K562 (cell line): ENCODE results near the gene PRDX2. TPM values are rescaled to one million over a fixed set of nuclear protein-coding genes. Genes with fewer than 3 reads are reported as not detected.
"Not testable (repeated sequence)": the region's sequence is repeated elsewhere in the genome, so short reads cannot be mapped to it uniquely, and the experiment has no call there.

Source experiments
- ATAC-seq: fragments of 200-7000 bp; cut with Tn5 transposase; 3 replicates; pipeline ENCODE4 v1.9.1; 2020; ENCODE audit warnings: moderate library complexity
- BruUV-seq: library from RNA; stranded (reverse); fragments of 400-500 nt; replicated peaks from 2 replicates; lab custom pipeline; 2021; lab: Mats Ljungman, UMichigan
- CTCF ChIA-PET: fragments of 300-600 bp; formaldehyde crosslinking; extraction: SDS; loops from one replicate; lab custom pipeline; 2021; ENCODE audit warnings: low intra/inter-chr PET ratio; lab: Yijun Ruan, JAX
- POLR2A ChIA-PET: fragments of 300-600, 350-650 bp; sonication (Branson Sonifier 250); formaldehyde crosslinking; extraction: SDS; loops from one replicate; lab custom pipeline; 2021; ENCODE audit warnings: antibody characterized with exemption, inconsistent platforms; lab: Yijun Ruan, JAX
- DNase-seq, 4 experiments: peaks; one replicate each; pipeline versions ENCODE4 v3.0.0 to v3.0.0-alpha.2; 2011 to 2018; ENCODE audit warnings: low spot score in 3 of 4, mixed read lengths in 3 of 4; ENCODE audit errors: extremely low read depth in 1 of 4
- FAIRE-seq: peaks from 2 replicates; lab custom pipeline; 2011; peaks lifted over from hg19 to GRCh38; lab: Jason Lieb, UNC
- H2AFZ ChIP-seq: 2 replicates; pipeline ENCODE4 v1.6.0; 2011; ENCODE audit warnings: low read depth, low read length, control low read depth, inconsistent platforms
- H3K27ac ChIP-seq: fragments of 200-600 bp; 3 replicates; pipeline ENCODE4 v1.8.0; 2011; ENCODE audit warnings: low read depth, mild to moderate bottlenecking, control low read depth, inconsistent platforms, low read length, moderate library complexity, mixed read lengths; ENCODE audit errors: extremely low read depth
- H3K27me3 ChIP-seq, 2 experiments: fragments of 300-600 bp in 1 of 2; 2 replicates in 1 of 2; 3 replicates in 1 of 2; pipeline versions ENCODE4 v1.6.0 to v1.8.0; 2011; ENCODE audit warnings: inconsistent platforms in 2 of 2, low read length in 2 of 2, mild to moderate bottlenecking in 1 of 2, mixed read lengths in 1 of 2, moderate library complexity in 1 of 2; ENCODE audit not compliant: control insufficient read depth in 2 of 2, insufficient read depth in 2 of 2
- H3K36me3 ChIP-seq: fragments of 300-600 bp; 3 replicates; pipeline ENCODE4 v1.8.0; 2011; ENCODE audit warnings: mild to moderate bottlenecking, low read length, inconsistent platforms; ENCODE audit not compliant: control insufficient read depth, insufficient read depth
- H3K4me1 ChIP-seq, 2 experiments: fragments of 200-600 bp in 1 of 2; replicated peaks in 1 of 2; 2 replicates in 1 of 2; 3 replicates in 1 of 2; pipeline versions ENCODE4 v1.5.1 to v1.8.0; 2011; ENCODE audit warnings: inconsistent platforms in 2 of 2, low read length in 2 of 2, mild to moderate bottlenecking in 1 of 2, mixed read lengths in 1 of 2, moderate library complexity in 1 of 2; ENCODE audit not compliant: control insufficient read depth in 2 of 2, insufficient read depth in 2 of 2
- H3K4me2 ChIP-seq: 2 replicates; pipeline ENCODE4 v1.6.1; 2011; ENCODE audit warnings: low read length, control low read depth, inconsistent platforms, mixed read lengths; ENCODE audit not compliant: insufficient read depth
- H3K4me3 ChIP-seq: fragments of 200-600 bp; sonication (generic), shearing (Covaris generic); 2 replicates; pipeline ENCODE4 v1.5.1; 2016; ENCODE audit warnings: control low read depth, inconsistent platforms
- H3K79me2 ChIP-seq: fragments of 200-600 bp; 3 replicates; pipeline ENCODE4 v1.8.0; 2011; ENCODE audit warnings: low read length, inconsistent platforms; ENCODE audit not compliant: control insufficient read depth, insufficient read depth
- H3K9ac ChIP-seq, 2 experiments: 2 replicates each; pipeline versions ENCODE4 v1.6.0 to v1.6.1; 2011; ENCODE audit warnings: low read depth in 2 of 2, low read length in 2 of 2, control low read depth in 1 of 2, inconsistent platforms in 1 of 2, mild to moderate bottlenecking in 1 of 2, mixed read lengths in 1 of 2; ENCODE audit not compliant: insufficient read depth in 1 of 2
- H3K9me1 ChIP-seq: one replicate; pipeline ENCODE4 v1.6.0; 2011; ENCODE audit warnings: inconsistent platforms, mild to moderate bottlenecking, low read length, moderate library complexity; ENCODE audit not compliant: control insufficient read depth, insufficient read depth
- H3K9me3 ChIP-seq: replicated peaks from 2 replicates; pipeline ENCODE4 v1.5.1; 2011; ENCODE audit warnings: low read depth, low read length, inconsistent platforms; ENCODE audit not compliant: control insufficient read depth, insufficient read depth
- H4K20me1 ChIP-seq: replicated peaks from 2 replicates; pipeline ENCODE4 v1.6.1; 2011; ENCODE audit warnings: low read length, inconsistent platforms, mixed read lengths; ENCODE audit not compliant: control insufficient read depth, insufficient read depth
- SMARCE1 ChIP-seq: fragments of 450-650 bp; IDR thresholded peaks from 2 replicates; pipeline ENCODE4 v1.7.1; 2016; ENCODE audit warnings: mild to moderate bottlenecking
- YY1 ChIP-seq, 3 experiments: IDR thresholded peaks; 2 replicates each; pipeline ENCODE4 v1.6.1; 2011; ENCODE audit warnings: low read length in 2 of 3, mild to moderate bottlenecking in 2 of 3, moderate library complexity in 2 of 3, borderline replicate concordance in 1 of 3, control low read depth in 1 of 3, low read depth in 1 of 3; ENCODE audit not compliant: insufficient read depth in 3 of 3, insufficient replicate concordance in 2 of 3, control insufficient read depth in 1 of 3, insufficient read length in 1 of 3; ENCODE audit errors: extremely low read depth in 1 of 3
- WGBS: fragments of 100-300 bp; shearing (Covaris generic); methylation state at CpG from one replicate; pipeline ENCODE4 v1.1.6; 2016; ENCODE audit warnings: low coverage, mixed read lengths; ENCODE audit not compliant: insufficient coverage; ENCODE audit errors: missing lambda C conversion rate; 5-methylcytosine and 5-hydroxymethylcytosine counted together
- in situ Hi-C: fragments of 300-500 bp; cut with MboI; formaldehyde crosslinking; loops from 4 replicates; pipeline ENCODE4 v1.15.0; 2018; ENCODE audit warnings: inconsistent platforms, mixed read lengths
- intact Hi-C: fragments of 100-400 bp; cut with micrococcal nuclease; formaldehyde crosslinking; loops from 2 replicates; pipeline ENCODE4 v1.14.2; 2022
- polyA plus RNA-seq, 8 experiments: library from polyadenylated mRNA; depleted of rRNA in 4 of 8; stranded (reverse) in 5 of 8; unstranded in 3 of 8; fragments of >200 nt; fragmentation: Nextera tagmentation in 2 of 8; fragmentation: Illumina TruSeq in 1 of 8; extraction: Ambion mirVana in 2 of 8; extraction: Trizol in 1 of 8; gene quantifications; 2 replicates each; pipeline versions ENCODE4 v1.2.1 to v1.2.3, GENCODE V29; 2011 to 2014; ENCODE audit warnings: inconsistent platforms in 1 of 8, missing spikeins in 1 of 8
- total RNA-seq, 7 experiments: library from RNA; depleted of rRNA in 6 of 7; stranded (reverse); fragments of >200 nt in 6 of 7; fragmentation: Illumina TruSeq in 2 of 7; extraction: Trizol in 2 of 7; gene quantifications; 2 replicates each; pipeline versions ENCODE4 v1.2.1 to v1.2.3, GENCODE V29; 2011 to 2021; ENCODE audit warnings: low replicate concordance in 1 of 7
- TF ChIP-seq, protein P1 (sequence below): sonication (generic); formaldehyde crosslinking; IDR thresholded peaks from 2 replicates; pipeline ENCODE4 v1.8.1; 2023; ENCODE audit warnings: mild to moderate bottlenecking, missing genetic modification reagents

PRDX2 gene
- total and polyA plus RNA-seq, 9 of the 15 experiments (the other 6 are each of a cell fraction or from before 2014, with no cell fraction given): 206 to 1,183 (median 415) TPM

DNA sequence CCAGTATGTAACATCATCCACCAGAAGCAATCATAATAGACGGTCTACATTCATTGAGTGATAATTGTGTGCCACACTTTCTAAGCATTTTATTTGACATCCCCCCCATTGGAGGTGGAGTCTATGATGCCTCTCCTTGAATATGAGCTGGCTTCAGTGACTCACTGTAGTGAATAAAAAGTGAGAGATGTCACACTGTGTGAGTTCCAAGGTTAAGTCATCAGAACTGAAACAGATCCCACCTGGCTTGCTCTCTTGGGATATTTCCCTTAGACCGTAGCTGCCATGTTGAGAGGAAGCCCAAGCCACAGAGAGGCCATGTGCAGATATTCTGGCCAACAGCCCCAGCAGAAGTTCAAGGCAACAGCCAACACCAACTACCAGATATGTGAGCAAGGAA is 20.2 kb upstream of the PRDX2 start:
- Histone ChIP-seq H3K27me3 (no peaks in the 10 kb centered on the region), H4K20me1 (no peaks in the 10 kb centered on the region), H3K4me1 (peaks cover 4 to 13% of the 10 kb centered on the region in 2 experiments; a peak in 3 of 5 replicates), H3K9me3 (no peaks in the 10 kb centered on the region), H3K9me1 (peaks cover 3% of the 10 kb centered on the region), H3K9ac (no peak overlapping the region), H3K36me3 (no peaks in the 10 kb centered on the region), H2AFZ (no peak overlapping the region), H3K4me3 (no peak overlapping the region), H3K4me2 (no peak overlapping the region), H3K79me2 (no peaks in the 10 kb centered on the region), H3K27ac (no peak overlapping the region)
- TF ChIP-seq SMARCE1 (no peak), YY1 (IDR thresholded peaks at IDR 0.05; ENCODE audit: borderline replicate concordance in 1 of 3, control insufficient read depth in 1 of 3, extremely low read depth in 1 of 3, insufficient read depth in 3 of 3, insufficient read length in 1 of 3, insufficient replicate concordance in 2 of 3, low read depth in 1 of 3, low read length in 2 of 3) (peak in 1 of 3 experiments; percentile 68)
- POLR2A ChIA-PET: interaction anchor here (0.6 to 1.6 kb wide), 3 partner anchors 16 to 1010 kb away, joined by 3 to 6 read pairs (median 5); partner anchors contain the start of genes PRDX2, RNASEH2A and THSD8
- intact Hi-C loops: no loop called here
- in situ Hi-C loops: no loop called here
- FAIRE-seq: no peak
- WGBS: 48% methylated on average over 2 of the region's 2 CpGs
- DNase-seq: no peak
- no peak for ATAC-seq
- BruUV-seq: no TSS peak
- CTCF ChIA-PET: interaction anchor here (0.6 kb wide), 1 partner anchor 377 kb away, joined by 3 read pairs; no protein-coding TSS in a partner anchor

DNA sequence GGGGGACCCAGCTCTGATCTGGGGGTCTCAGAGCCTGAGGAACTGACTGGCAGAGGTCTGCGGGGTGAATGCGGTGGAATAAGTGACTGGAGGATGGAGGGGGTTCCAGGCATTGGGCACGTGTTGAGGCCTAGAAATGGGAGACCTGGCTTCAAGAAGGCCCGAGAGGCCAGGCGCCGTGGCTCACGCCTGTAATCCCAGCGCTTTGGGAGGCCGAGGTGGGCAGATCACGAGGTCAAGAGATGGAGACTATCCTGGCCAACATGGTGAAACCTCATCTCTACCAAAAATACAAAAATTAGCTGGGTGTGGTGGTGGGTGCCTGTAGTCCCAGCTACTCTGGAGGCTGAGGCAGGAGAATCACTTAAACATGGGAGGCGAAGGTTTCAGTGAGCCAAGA is 16.2 kb upstream of the PRDX2 start:
- H3K9me1 ChIP-seq, H3K9ac ChIP-seq, FAIRE-seq, BruUV-seq, H2AFZ ChIP-seq, H3K4me2 ChIP-seq, H3K27me3 ChIP-seq, H3K9me3 ChIP-seq, H4K20me1 ChIP-seq, DNase-seq, in situ Hi-C loops, H3K4me3 ChIP-seq, ATAC-seq, H3K27ac ChIP-seq, H3K79me2 ChIP-seq, intact Hi-C loops: not testable (repeated sequence)
- CTCF ChIA-PET: interaction anchor here (0.7 kb wide), 1 partner anchor 69 kb away, joined by 3 read pairs; no protein-coding TSS in a partner anchor
- TF ChIP-seq, protein P1, sequence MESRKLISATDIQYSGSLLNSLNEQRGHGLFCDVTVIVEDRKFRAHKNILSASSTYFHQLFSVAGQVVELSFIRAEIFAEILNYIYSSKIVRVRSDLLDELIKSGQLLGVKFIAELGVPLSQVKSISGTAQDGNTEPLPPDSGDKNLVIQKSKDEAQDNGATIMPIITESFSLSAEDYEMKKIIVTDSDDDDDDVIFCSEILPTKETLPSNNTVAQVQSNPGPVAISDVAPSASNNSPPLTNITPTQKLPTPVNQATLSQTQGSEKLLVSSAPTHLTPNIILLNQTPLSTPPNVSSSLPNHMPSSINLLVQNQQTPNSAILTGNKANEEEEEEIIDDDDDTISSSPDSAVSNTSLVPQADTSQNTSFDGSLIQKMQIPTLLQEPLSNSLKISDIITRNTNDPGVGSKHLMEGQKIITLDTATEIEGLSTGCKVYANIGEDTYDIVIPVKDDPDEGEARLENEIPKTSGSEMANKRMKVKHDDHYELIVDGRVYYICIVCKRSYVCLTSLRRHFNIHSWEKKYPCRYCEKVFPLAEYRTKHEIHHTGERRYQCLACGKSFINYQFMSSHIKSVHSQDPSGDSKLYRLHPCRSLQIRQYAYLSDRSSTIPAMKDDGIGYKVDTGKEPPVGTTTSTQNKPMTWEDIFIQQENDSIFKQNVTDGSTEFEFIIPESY (CRISPR knock-in tag): 0 out of 2 replicates have a peak, but pooled peaks have one; percentile 50
- peaks cover 2 to 11% of the 10 kb centered on the region in 2 experiments; a peak in 1 of 5 replicates for H3K4me1 ChIP-seq
- POLR2A ChIA-PET: interaction anchor here (0.7 to 2.5 kb wide), 2 partner anchors 12 to 701 kb away, joined by 4 to 9 read pairs; no protein-coding TSS in a partner anchor
- 89% methylated on average over 11 of the region's 11 CpGs for WGBS
- peaks cover 16% of the 10 kb centered on the region; the same call in 2 of the 3 replicates for H3K36me3 ChIP-seq
